NCI-H82 treated with DMSO at 0.1 percent for 48 hours (cell line): ENCODE results near the gene SLC17A3.

Experiments used
- DNase-seq: peaks from one replicate; lab custom pipeline; 2025; ENCODE audit not compliant: unreplicated experiment; lab: John Stamatoyannopoulos, UW

SLC17A3 gene

DNA sequence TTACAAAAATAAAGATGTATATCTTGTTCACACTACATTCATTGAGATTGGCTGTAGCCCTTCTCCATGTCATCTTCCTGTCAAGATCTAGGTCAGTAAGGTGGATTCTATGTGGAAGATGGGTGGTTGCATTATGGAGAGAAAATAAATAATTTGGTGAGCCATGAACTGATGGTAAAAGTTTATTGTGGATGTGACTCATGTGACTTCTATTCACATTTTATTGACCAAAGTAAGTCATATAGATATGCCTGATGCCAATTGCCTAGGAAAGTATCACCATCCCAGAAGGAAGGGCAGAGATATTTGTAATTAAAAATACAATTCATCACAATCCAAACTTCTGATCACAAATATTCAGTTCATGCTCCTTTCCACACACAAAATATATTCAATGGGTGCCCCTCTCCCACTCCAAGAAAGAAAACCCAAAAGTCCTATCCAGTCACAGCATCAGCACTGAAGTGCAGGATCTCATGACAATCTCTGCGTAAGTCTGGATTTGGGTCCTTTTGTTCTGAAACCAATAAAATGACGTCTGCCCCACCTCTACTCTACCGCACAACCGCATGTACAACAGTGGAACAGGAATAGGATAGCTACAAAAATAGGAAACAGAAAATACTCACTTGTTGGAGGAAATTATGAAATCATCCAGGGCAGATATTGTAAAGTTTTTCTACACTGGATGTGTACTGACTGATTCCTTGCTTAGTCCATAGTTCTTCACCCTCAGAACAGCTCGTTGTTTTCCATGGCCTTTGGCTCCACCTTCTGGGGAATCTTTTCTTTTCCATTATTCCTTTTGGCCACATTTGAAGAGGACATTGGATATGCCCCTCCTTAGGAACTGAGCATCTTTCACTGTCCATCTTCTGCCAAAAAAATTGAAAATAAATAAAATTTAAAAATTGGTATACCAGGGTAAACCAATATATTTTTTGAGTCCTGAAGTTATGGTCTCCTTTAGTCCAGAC is 16.1 kb upstream of the SLC17A3 start:
- DNase-seq = peak; percentile 5

- no peak for DNase-seq
Measured at GRCh38 chr6:25888626-25889025, 14.6 kb upstream of the SLC17A3 start.

- DNase-seq = no peak
Measured at GRCh38 chr6:25886066-25886465, 12.0 kb upstream of the SLC17A3 start.

GRCh38 chr6:25883991-25884390 is 9.9 kb upstream of the SLC17A3 start:
- DNase-seq = no peak

DNA sequence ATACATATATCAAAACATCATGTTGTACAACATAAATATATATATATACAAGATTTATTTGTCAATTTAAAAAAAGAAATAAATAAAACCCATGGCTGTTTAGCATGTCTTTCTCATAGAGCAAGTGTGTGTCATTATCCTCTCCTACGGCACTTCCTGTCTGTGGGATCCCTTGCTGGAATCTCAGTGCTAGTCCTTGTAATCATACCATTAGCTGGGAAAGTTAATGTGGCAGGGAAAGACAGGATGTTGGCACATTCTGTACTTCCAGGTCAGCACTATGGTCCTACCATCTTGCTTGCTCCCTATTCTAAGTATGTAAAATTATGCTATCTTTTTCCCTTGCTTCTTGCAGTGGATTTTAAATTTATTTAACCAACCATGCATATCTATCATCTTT is 9.5 kb upstream of the SLC17A3 start:
- no peak for DNase-seq

DNA sequence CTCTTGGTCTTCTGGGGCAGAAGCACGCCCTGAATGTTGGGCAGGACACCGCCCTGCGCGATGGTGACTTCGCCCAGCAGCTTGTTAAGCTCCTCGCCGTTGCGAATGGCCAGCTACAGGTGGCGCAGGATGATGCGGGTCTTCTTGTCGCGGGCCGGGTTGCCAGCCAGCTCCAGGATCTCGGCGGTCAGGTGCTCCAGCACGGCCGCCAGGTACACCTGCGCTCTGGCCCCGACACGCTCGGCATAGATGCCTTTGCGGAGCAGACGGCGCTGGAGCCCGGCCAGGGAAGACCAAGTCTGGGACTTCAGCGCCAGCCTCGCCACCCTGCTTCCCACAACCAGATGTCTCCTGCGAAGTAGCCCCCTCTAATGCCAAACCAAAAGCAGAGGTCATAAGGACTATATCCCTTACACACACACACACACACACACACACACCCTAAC is 8.0 kb upstream of the SLC17A3 start:
- no peak for DNase-seq

DNA sequence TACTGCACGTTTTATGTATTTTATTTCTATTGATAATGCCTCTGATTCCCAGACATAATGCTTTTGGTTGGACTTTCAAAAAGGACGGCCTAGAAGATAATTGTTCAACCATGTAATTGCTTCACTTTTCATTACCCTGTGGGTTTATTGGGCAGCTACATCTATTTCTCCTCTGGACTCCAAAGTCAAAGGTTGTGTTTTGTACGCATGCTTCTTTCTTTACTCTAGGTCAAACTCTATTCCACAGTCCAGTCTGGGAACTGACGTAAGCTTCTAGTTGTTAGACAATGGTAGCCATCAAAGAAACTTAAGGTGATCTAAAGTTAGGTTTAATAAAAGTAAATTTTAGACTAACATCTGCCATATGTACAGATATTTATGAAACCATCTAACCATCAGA is 6.6 kb upstream of the SLC17A3 start:
- no peak for DNase-seq

DNA sequence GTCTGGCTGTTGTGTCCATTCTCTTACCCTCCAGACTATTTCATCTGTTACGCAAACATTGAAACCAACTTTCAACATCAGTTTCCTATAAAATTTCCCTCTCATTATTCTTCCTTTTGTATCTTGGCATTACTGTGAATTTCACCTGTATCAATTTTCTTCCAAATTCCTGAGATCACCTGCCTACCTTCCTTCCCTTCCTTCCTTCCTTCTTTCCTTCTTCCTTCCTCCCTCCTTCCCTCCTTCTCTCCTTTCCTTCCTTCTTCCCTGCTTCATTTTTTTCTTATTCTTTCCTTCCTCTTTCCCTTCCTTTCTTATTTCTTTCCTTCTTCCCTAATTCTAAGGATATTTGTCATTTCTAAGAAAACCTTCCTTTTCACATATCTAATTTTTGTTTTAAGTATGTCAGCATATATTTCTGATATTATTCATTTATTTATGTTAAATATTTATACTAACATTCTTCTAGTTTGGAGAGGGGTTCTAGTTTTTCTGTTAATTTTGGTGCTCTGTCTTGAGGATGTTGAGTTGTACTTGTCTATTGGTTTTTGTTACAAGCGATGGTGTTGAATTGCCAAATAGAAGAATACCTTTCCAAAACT is 4.8 kb upstream of the SLC17A3 start:
- no peak for DNase-seq

DNA sequence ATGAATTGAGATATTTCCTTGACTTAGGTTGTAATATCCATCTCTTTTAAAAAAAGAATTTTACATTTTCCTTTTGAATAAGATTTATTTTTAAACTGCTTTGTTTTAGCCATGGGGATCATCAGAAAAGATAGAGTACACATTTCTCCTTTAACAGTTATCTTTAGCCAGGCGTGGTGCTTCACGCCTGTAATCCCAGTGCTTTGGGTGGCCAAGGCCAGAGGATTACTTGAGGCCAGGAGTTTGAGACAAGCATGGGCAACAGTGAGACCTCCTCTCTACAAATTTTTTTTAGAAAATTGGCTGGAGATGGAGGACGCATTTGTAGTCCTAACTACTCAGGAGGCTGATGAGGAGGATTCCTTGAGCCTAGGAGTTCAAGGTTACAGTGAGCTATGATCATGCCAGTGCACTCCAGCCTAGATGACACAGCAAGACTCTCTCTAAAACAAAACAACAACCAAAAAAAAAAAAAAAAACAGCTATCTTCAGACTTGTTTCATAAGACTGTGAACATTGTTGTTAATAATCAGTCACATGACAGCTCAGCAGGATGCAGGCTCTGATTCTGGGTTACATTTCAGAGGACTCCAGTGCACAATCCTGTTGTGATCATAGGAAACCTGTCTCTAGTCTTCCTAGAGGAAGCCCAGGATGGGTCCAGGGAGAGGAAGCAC is 2.0 kb upstream of the SLC17A3 start:
- no peak for DNase-seq

- DNase-seq = no peak
Measured at GRCh38 chr6:25875563-25875905, 1.5 kb upstream of the SLC17A3 start.

- DNase-seq = no peak
Measured at GRCh38 chr6:25874822-25875562, 949 bp upstream of the SLC17A3 start.

DNA sequence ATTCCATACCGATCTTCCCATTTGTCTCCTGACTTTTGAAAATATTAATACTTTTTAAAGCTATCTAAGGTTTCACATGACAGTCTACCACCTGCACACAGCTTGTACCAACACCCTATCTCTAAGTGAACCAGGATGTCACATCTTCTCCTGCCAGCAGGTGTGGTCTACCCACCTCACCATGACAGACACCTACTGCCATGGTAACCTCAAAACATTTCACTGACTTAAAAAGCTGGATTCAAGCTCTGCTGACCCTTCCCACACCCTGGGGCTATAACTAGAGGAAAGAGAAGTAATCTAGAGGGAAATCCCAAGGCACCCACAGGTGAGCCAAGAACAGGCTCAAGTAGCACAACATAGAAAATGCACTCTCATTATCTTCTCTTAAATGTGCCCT is 1.2 kb downstream of the SLC17A3 start:
- no peak for DNase-seq

DNA sequence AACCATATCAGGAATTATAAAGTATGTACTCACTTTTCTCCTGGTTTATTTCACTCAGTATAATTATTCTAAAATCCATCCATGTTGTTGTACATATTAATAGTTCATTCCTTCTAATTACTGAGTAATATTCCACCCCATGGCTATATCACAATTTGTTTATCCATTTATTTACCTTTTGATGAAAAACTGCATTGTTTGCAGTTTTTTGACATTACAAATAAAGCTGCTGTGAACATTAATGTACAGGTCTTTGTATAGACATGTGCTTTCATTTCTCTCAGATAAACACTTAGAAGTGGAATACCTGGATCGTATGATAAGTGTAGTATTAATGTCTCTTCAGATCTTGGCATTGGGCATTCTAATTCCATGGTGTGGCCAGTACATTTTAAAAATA is 4.2 kb downstream of the SLC17A3 start:
- DNase-seq = no peak

DNA sequence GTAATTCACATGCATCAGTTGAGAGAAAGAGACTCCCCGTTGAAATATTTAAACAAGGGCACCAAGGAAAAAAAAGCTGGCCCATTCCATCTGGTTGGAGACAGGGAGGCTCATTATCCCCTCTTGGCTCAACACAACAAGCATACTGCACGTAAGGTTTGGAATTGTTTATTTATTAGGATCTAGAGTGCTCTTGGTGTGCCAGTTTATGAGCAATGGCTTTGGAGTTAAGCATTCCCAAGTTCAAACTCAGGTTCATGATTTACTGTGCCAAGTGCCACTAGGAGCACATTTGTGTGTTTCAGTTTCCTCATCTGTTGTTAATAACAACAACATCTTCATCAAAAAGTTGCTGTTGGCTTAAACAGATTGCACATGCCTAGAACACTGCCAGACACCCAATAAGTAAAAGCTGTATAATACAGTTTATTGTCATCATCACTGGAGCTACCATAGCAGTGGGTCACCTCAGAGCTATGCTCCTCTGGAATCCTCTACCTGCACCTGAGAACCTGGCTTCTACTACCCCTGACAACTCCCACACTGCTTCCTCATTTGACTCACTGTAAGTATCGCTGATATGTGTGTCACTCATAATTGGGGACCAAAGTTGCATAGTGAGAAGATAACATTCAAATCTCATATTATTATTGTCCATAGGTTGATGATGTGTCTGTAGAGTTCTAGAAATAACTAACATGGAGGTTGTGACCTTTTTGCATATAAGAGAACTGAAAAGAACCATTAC is 5.4 kb downstream of the SLC17A3 start:
- no peak for DNase-seq

GRCh38 chr6:25866011-25866410 is 8.0 kb downstream of the SLC17A3 start:
- DNase-seq = no peak

GRCh38 chr6:25863360-25863759 is 10.7 kb downstream of the SLC17A3 start:
- DNase-seq = no peak

GRCh38 chr6:25862199-25862598 is 11.8 kb downstream of the SLC17A3 start:
- DNase-seq = no peak

GRCh38 chr6:25852756-25853155 is 21.3 kb downstream of the SLC17A3 start:
- DNase-seq = no peak

DNA sequence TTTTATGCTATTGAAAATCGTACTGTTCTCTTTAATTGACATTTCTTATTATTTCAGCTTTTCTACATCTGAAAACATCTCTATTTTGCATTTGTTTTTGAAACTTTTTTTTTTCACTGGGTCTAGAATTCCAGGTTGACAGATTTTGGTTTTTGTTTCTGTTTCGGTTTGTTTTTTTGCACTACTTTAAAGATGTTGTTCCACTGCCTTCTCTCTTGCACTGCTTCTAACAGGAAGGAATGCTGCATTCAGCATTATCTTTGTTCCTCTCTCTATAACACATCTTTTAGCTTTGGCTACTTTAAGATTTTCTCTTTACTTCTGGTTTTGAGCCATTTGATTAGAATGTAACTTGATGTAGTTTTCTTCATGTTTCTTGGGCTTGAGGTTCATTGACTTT is 22.1 kb downstream of the SLC17A3 start:
- no peak for DNase-seq

- no peak for DNase-seq
Measured at GRCh38 chr6:25844518-25844917, 29.5 kb downstream of the SLC17A3 start.

DNA sequence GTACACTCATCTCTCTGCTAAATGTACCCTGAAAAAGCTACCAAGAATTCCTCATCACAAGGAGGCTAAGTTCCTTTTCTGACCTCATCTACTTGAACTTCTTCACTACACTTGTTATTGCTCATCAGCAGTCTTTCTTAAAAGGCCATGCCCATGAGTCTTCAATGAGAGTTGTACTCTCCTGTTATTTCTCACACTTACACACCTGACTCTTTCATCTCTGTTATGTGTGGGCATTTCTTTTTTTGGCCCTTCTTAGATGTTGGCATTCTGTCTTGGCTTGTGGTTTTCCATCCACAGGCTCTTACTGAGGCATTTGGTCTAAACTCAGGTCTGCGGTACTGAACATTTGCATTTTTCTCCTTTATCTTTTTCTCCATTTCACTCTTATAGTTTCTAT is 31.5 kb downstream of the SLC17A3 start:
- DNase-seq = no peak
